ENCODE measurements around the gene LMCD1.

LMCD1 gene

DNA sequence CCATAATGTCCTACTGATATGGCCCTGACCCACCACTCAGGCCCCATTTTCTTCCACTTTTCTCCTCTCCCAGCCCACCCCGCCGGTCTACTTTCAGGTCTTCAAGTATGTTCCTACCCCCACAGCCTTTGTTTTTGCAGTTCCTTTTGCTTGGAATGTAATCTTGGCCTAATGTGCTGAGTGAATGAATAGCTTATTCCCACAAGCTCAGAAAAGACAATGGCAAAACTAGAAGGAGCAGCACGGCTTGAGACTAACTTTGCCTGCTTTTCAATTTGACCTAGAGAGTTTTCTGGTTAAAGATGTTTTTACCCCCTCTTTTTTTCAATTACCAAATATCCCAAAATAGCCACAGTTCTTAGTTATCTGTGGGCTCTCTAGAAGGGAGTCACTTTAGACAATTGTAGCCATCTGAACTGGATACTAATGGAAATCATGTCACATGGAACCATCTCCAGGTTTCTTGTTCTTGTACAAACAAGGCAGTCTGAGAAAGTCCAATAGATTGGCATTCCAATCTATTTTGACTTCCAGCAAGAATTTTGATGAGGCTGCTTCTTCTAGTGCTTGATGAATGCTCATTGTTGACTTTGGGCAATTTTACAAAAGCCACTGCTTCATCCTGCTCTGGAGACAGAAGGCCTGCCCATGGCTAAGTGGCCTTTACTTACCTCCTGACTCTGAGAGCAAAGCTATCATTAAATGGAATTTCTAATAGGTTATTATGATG lies 16.3 kb upstream of the LMCD1 start:
- DNase-seq = no peak

DNA sequence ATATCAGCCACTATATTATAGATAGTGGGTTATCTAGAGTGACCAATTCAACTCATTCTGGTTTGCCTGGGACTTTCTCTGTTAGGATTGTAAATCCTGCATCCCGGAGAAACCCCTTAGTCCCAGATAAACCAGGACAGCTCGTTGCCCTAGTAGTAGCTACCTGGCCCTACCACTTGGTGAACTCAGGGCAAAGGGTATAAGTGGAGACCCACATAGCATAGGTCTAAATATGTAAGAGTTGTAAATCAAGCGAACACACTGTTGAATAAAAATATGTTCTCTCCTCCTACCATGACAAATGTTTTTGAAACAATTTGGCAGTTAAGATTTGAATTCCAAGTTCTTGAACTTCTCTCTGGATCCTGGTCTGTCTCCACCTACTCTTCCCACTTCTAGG lies 15.7 kb upstream of the LMCD1 start:
- DNase-seq = no peak

DNA sequence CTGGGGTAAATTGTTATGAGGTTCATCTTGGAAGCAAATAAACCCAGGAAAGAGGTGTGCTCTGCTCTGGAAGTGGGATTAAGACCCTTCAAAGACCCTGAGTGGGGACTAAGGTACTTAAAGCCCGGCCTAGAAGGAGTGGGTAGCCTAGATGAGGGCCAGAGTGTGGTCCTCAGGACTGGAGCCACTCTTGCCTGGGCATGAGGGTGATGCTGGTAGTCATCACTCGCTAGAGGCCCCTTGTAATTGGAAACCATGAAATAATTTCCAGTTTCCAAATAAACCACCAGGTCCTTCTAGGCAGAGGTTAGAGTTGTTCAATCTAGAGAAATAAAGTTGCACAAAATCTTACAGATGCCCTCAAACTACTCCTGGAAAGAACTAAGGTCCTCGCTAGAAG lies 15.2 kb upstream of the LMCD1 start:
- DNase-seq = no peak

DNA sequence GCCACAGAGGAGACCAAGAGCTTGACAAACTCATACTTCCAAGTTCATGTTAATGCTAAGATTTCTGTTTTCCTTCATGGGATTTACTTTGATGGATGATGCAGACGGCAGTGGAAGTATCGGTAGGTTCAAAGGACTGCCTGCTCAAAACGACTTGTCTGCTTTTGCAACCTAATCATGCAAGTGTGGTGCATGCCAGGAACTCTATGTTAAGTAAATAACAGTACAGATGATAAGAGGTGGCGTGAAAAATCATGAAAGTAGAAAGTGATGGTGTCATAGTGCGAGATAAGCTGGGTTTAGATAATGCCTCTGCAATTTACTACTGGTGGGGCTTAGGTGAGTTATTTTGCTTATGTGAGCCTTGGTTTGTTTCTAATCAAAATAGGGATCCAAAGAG lies 14.7 kb upstream of the LMCD1 start:
- DNase-seq = no peak

DNA sequence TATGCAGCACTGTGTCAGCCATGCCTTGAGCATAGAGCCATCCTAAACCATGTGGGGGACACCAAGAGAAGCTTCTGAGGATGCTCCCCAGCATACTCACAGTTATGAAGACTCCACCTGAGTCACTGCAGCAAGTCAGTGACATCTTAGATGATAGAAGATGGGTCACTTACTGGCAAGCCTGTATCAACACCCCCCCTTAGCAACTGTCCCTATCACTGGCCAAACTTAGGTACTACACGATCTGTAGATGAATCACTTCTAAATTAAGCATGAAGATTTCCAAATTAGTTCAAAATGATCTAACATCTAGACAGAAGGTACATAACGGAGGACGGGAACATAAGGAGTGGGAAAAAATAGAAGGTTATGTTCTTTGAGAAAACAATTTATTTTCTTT lies 13.2 kb upstream of the LMCD1 start:
- no peak for DNase-seq

DNA sequence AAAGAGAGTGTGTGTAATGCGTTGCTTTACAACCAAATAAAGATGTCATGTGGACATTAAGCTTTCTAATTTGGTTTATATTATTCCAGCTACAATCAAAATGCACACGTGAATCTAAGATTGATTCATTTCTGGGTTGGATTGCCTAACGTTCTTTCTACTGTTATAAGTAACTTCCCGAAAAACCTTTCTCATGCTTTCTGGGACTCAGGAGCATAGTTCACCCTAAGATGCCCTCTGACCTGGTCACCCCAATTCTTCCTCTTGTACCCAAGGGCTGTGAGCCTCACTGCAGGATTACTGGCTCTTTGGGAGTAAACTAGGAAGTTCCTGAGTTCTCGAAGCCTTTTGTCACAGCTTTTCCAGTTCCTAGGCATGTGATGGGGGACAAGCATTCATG lies 12.7 kb upstream of the LMCD1 start:
- no peak for DNase-seq

DNA sequence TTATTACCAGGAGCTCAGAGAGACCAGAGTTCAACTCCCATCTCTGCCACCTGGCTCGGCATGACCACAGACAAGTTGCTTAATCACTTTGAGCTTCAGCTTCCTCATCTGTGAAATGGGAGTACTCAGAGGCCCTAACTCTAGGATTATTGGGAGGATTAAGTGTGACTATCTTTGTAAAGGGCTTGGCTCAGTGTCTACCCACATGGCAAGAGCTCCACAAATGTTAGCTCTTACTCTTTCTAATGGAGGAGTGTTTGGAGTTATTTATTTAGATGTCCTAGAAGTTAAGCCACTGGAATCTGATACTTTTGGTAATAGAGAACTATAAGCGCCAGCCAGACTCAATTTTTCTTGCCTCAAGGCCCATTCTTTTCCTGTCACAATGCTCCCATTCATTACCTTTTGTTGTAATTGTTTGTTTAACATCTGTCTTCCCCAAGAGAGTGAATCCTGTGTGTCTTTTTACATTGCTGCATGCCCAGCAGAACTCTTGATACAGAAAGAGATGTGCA lies 12.3 kb upstream of the LMCD1 start:
- no peak for DNase-seq

DNA sequence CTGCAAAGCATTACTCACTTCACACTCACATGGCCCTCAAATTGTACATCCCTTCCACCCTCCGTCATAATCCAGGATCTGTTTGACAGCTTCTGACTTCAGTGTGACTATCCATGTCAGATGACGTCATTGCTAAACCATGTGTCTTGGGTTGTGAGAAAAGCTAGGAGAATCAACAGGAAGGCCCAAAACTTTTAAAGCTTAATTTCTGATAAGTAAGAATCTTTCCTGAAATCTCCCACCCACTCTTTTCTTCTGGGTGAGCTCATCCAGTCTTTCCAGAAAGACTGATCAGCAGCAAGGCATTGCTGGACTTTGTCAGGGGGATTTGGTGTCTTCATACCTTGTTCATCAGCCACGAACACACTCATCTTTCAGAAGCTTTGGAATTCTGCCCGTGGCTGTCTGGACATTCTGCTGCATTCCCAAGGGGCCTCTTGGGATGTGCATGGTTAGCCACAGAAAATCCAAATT lies 11.5 kb upstream of the LMCD1 start:
- DNase-seq = peak; percentile 48

DNA sequence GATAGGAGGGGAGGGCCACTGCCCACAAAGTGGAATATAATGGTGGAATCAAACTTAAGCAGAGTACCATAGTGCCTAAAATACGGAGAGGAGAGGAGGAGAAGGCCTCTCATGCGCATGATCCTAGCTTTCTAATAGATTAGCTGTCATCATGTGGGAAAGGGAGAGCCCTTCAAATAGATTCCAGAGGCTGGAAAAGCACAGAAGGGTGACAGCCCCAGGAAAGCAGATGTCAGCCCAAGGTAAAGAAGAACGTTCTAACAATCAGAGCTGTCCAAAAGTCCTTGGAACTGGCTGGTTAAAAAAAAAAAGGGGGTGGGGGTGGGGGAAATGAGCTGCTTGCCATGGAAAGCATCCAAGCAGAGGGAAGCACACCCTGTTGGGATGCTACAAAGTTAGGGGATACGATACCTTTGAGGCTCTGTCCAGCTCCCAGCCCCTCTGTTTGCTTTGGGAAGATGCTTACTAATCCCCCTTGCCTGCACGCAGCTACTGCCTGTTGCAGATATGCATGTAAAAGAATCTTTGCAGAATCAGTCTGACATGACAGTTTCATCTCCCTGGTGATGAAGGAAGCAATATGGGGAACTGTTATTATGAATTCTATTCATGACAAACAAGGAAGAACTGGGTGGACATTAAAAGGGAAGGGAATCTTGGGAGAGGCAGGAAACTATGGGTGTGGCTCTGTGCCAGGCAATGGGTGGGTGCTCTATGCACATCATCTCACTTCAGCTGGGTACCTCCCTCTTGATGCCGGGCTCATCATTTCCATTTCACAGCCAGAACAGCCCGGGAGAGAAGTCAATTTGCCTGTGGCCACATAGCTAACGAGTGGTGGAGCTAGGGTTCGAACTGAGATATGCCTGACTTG lies 10.1 kb upstream of the LMCD1 start:
- DNase-seq = no peak

DNA sequence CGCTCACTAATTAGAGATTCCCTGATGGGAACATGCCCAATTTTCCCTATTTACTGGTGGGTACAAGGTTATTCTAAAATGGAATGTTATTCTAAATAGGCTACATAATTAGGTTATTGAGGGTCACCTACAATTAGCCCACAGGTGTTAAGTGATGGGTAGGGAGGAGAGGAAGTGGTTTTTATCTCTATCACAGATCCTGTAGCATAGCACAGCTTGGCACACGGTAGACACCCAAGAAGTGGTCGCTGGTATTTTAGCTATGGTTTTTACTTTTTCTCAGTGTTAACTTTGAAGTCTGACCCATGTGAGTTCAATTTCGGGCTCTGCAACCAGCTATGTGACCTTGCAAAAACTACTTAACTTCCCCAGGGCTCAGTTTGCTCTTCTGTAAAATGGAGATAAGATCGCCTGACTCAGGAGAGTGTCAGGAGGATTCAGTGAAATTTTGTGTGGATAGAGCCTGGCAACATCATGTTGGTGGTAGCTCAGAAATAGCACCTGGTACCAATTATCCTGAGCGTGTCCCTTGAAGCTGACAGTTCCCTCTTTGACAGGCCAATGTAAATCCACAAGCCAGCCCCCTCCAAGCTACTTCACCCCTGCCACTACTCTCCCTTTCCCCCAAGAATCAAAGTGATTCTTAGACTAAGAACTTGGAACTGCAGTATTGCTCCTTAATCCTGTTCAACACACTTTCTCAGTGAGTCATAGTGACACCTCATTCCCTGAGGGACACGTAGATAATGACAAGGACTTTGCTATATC lies 8.7 kb upstream of the LMCD1 start:
- DNase-seq = no peak

DNA sequence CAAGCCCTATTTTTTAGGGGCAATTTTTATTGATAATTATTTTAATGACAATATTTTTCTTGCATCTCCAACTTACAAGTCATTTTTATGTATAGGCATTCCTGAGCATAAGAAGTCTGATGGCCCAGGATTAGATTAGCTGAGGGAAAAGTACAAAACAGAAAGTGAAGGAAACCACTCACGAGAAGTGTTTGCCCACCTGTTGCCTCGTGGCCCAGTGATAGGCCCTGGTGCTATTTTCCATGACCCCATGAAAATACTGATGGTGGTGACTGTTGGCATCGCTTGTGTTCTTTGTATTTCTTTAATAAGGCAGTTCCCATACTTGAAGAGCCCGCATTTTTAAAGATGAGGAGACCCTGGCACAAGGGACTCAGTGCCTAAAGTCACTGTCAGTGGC lies 7.9 kb upstream of the LMCD1 start:
- DNase-seq = no peak

DNA sequence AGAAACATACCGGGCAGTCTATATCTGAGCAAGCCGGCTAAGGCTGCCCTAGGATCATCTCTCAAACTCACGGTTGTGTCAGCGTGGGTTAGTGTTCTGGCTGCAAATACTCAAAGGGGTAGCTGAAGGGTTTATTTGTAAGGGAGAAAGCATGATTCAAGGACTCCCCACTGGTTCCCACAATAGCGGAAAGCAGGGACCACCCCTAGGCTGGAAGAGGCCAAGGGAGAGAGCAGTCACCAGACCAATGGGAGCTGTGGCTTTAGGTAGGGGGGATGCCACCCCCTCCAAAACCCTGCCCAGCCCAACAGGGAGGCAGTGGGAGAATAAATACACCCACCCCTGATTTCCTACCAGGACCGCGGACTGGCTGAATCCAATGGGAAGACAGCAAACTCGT lies 7.3 kb upstream of the LMCD1 start:
- no peak for DNase-seq

DNA sequence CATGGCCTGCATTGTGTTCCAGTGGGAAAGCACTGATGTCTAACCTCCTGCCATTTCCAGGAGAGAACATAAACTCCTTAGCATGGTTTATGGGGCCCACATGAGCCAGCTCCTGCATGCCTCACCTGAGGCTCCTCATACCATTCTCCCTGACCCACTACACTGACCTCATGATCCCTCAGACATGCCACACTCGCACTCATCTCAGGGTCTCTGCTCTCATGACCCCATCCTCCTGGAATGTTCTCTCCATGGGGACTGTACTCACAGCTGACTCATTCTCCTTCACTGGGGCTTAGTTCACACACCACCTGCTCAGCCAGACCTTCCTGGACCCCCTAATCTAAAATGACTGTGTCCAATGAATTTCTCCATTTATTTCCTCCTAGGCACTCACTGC lies 4.0 kb upstream of the LMCD1 start:
- DNase-seq = no peak

DNA sequence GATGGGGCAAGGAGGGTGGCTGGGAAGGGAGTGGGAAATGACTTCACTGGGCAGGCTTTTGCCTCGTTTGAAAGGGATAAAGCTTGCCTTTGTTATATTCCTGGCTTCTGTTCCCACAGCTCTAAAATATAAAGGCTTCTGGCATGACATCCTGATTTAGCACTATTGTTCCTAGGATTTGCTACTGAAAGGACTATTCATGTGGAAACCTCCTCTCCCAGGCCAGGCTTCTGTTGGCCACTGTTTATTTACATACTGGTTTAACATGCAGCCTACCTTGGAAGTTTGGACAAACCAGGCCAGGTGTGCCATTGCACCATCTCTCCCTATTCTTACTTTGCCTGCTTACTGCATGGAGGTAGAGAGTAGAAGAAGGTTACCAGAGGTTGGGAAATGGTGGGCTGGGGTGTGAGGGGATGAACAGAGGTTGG lies 2.4 kb upstream of the LMCD1 start:
- DNase-seq = no peak

DNA sequence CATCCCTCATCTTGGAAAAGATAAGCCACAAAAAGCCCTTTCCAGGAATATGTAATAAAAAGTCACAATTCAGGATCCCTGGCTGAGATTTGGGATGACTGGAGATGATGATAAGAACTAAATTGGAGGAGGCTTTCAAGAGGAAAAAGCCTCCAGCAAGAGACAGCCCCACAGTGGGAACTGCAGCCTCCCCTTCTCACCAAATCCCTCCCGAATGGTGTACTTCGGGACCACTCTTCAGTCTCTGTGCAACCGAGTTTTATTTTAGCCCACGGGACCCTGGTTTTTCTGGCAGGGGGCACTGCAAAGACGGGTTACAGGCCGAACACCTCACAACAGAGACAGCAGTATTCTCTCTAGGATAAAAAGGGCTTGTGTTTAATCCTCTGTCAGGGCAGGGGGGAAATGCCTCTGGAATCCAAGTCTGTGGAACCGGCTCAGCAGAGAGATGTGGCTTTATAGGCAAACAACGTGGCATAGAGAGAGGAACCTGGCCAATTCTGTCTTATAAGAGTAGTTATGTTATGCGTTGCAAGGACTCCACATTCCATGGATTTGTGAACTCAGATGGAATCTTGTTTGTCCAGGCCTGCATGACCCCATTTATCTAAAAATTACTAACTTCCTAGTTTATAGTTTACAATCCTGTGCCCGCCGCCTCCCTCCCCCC lies 1.2 kb upstream of the LMCD1 start:
- no peak for DNase-seq

DNA sequence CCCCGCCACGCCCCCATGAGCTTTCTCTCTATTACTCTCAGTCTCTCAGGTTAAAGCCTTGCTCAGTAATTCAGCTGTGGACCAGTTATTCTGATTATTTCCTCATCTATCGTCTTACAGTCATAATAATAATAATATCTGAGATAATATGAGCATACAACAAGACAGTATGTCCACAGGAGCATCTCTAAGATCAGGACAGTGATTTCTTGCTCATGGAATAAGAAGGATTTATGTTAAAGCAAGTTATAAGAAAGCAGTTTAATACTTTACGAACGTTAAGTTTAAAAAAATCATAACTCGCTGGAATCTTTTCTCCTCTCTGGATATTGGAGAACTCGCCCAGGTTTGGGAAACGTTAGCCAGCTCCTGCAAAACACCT lies 643 bp upstream of the LMCD1 start:
- no peak for DNase-seq

DNA sequence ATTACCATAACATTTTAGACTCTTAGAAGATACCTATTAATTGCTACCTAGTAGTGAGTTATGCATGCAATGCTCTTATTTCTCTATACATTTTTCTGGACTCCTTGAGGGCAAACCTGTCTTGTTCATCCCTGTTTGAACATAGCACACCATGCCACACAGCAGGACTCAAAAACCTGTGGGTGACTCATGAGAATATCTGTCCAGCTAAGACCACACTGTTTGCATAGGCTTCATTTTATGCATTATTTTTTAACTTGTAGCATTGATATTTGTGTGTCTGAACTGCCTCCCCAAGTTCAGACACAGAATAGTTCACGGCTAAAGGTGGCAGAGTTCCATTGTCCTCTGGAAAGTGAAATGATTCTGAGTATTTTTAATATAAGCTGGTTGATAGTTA lies 1.8 kb downstream of the LMCD1 start:
- DNase-seq = no peak

DNA sequence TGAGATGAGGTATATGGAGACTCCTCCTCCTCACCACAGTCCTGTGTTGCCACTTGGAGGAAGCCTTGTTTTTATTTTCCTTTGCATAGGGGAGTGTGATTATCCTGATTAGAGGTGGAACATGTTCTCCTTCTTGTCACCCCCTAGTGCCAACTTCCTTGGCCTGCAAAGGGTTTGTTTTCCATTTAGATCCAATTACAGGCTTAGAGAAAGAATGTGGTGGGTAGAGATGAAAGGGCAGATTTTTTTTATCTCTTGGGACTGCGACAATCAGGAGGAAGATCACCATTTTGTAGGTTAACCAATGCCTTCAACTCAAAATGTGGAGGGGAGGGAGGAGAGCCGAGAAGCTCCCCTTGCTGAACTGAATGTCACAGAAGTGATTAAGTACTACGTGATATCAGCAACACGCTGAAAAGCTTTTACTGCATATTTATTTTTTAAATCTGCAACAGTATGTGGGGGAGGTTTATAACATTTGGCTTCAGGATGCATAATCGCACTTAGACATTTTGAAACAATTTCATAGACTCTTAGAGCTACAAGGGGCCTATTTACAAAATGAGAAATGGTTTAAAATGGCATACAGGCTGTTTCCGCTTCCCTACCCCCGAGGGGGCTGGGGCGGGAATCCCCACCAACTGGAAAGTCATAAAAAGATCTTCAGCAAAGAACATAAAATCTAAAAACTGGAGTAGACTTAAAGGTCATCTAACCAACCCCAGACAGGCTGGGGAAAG lies 2.4 kb downstream of the LMCD1 start:
- no peak for DNase-seq

DNA sequence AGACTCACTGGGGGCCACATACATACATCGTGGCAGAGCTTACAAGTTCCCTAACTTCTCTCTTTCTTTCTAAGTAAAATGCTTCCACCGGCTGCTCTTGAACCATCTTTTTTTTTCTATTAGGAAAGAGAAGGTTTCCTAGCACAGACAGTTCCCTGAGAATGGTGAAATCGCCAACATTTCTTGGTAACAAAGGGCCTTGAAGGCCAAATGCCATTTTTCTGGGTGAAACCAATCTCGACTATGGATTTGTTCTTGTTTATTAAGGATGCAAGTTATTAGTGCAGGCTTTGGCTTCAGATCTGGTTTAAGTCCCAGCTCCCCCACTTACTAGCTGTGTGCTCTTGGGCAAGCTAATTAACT lies 3.0 kb downstream of the LMCD1 start:
- no peak for DNase-seq

DNA sequence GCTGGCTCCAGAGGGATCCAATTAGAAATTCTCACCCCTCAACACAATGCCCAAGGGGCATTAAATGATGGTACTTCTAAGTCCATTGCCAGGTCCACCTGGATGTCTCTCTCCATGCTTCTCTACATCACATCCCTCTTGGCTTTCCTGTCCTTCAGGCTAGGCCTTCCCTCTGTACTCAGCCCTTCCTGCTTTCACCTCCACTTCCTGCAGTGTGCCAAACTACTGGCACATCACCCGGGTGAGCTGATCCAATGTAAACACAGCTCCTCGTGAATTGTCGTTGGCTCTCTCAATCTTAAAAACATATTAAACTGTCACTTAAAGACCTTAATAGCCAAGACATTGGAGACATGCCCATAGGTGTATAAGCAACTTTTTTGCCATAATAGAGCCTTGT lies 4.0 kb downstream of the LMCD1 start:
- no peak for DNase-seq

DNA sequence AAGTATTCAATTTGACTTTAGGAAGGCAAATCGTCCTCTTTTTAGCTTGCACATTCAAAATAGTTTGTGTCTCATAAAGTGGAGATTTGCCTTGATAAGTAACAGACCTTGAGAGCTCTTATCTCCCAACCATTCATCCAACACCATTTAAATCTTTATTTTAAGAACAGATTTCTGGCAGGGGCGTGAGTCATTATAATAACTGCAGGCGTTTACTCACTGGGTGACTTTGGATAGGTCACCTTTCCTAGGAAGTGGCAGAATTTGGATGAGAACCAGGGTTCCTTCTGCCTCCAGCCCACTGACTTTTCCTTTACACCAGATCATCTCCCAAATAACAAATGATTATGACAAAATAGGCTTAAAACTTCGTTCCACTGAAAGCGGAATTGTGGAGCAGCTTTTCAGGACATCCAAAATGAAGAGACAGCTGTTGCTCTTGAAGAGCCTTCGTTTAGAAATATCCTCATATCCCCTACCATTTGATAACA lies 5.0 kb downstream of the LMCD1 start:
- no peak for DNase-seq

DNA sequence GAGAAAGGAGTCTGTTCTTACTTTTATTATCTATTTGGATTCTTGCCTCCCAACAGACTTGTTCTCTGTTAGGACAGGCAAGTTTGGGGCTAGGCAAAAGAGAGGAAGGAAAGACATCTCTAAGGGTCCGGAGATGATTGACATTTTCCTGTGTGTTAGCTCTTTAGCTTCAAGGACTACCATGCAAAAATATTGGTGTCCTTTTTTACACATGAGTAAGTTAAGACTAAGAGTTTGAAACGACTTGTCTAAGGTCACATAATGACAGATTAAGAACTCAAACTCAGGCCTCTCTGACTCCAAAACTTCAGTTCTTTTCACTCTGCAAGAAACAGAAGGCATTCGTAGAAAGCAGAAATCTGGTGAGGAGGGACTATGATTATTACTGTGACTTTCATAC lies 5.9 kb downstream of the LMCD1 start:
- no peak for DNase-seq
